GM18508 (cell line): ENCODE data around the gene SPTBN5.

ENCODE experiments used
- ATAC-seq: cut with Tn5 transposase; IDR thresholded peaks from one replicate; pipeline ENCODE4 v1.9.1; 2021; ENCODE audit warnings: moderate number of reproducible peaks; ENCODE audit not compliant: insufficient read depth, unreplicated experiment

The SPTBN5 gene

GRCh38 chr15:41905036-41905793 lies 11.4 kb upstream of the SPTBN5 start:
- ATAC-seq = no peak

DNA sequence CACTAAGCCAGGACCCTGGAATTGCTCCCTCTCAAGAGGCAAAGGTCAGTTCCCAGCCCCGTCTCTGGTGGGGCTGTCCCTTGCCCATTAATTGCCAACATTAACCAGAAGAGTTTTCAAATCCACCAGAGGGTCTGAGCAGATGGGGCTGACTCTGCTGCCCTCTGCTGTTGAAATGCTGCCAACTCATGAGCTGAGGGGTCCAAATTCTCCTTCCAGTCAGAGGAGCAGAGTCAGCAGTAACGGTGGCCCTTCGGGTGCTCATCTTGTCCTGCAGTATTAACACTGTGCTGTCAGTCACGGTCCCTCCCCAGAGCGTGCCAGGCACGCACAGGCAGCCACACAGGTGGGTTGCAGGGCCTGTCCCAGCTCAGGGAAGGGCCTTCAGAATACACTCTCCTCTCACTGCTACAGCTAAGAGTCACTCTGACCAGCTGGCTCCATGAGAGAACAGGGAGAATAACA lies 10.7 kb upstream of the SPTBN5 start:
- no peak for ATAC-seq

- ATAC-seq = no peak
These were observed 9.9 kb upstream of the SPTBN5 start for GRCh38 chr15:41903782-41904181.

DNA sequence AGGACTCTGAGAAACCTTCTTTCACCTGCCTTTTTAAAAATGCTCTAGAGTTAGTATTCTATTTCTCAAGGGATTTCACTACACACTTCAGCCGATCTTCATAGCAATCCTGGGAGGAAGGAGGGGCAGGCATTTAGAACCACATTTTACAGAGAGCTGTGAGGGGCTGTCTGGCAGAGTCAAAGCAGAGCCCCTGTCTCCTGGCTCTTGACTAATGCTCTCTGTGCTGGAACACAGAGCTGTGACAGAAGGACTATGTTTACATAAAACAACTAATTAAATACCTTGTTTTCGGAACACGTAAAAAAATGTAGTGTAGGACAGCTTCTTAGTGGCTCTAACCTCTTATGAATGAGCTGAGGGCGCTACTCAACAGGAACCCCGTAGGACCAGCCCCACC lies 7.6 kb upstream of the SPTBN5 start:
- ATAC-seq = no peak

DNA sequence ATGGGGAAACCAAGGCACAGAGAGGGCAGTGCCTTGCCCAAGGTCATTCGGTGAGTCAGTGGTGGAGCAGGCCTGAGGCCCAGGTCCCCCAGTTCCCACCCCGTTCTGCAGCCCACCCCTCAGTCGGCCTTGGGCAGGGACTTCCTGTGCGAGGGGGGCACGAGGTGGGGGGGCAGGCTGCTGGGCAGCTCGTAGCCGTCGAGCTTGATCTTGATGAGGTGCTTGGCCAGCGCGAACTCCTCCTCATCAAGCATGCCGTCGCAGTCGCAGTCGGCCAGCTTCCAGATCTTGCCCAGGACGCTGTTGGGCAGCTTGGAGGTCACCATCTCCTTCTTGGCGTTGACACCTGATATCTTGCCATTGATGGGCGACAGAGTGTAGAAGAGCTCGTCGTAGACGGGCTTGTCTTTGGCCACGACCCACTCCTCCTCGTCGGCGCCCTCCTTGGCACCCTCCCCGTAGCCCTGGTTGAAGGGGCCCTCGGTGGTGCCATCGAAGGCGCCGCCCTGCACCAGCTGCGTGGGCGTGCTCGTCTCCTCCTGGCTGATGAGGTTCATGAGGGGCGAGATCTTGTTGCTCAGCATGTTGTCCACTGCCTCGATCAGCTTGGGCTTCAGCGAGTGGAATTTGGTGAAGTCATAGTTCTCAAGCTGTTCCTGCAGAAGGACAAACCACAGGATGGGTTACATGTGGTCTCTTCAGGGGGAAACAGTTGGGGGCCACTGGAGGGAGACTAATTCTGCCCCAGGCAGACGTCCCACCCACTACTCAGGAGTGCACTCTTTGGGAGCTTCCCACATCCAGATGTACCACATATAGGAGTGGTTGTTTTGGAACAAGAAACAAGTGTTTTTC lies 6.9 kb upstream of the SPTBN5 start:
- ATAC-seq = no peak

GRCh38 chr15:41899854-41900442 lies 6.1 kb upstream of the SPTBN5 start:
- ATAC-seq = no peak

DNA sequence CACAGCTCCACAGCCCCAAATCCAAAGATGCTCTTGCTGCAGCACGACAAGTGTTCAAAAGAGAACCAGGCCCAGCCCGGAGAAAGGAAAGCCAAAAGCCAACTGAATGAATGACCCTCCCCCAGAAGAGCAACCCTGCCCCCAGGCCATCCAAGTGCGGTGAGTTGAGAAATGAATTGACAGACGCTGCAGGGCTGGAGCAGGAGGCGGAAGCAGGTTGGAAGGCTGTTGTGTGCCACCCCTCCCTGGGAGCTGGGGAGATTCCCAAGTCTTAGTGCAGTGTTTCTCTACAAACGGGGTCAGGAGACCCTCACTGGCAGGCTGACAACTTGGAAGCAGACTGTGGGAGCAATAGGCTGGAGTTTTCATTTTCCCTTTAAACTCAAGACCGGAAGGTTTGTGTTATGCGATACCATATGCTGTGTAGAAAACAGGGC lies 3.5 kb upstream of the SPTBN5 start:
- ATAC-seq = no peak

- ATAC-seq = no peak
These were observed 2.7 kb upstream of the SPTBN5 start for GRCh38 chr15:41896566-41896965.

GRCh38 chr15:41895957-41896356 lies 2.1 kb upstream of the SPTBN5 start:
- ATAC-seq = no peak

DNA sequence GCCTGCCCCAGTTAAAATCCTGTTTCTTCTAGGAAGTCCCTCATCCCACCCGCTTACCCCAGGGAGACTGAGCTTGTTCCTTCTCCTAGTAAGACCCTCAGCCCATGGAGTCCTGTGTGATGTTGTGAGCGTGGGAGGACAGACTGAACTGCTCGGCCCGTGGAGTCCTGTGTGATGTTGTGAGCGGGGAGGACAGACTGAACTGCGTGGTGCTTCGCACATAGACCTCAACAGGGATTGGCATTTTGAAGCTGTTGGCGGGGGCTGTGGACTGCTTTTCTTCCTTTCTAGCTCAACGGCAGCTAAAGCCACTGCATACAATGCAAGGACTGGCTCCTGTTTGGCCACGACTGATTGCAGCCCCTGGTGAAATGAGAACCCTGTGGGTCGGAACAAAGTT lies 1.6 kb upstream of the SPTBN5 start:
- no peak for ATAC-seq

GRCh38 chr15:41894791-41895463 lies 1.1 kb upstream of the SPTBN5 start:
- ATAC-seq = peak; percentile 68

DNA sequence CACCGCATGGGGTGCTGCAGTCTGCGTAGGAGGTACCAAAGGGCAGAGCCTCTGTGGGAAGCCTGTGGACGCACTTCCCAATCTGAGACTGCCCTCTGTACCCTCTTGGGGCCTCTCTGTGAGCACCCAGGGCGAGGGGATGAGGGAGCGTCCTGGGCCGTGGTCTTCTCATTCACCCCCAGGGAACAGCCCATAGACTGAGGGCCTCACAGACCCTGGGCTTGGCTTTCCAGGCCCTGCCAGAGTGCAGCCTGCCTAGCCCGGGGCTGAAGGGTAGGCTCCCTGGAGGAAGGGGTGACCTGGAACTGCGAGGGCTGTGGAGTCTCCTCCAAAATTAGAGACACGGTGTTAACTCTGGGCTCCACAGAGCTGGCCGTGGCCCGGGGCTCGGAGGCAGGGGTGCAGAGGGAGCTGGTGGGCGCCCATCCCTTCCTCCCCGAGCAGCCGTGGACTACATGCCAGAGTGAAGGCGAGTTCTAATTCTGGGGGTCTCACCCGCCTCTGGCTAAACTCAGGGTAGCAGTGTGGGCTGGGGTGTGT lies 468 bp upstream of the SPTBN5 start:
- no peak for ATAC-seq

GRCh38 chr15:41892621-41893421 lies 1.0 kb downstream of the SPTBN5 start:
- no peak for ATAC-seq

DNA sequence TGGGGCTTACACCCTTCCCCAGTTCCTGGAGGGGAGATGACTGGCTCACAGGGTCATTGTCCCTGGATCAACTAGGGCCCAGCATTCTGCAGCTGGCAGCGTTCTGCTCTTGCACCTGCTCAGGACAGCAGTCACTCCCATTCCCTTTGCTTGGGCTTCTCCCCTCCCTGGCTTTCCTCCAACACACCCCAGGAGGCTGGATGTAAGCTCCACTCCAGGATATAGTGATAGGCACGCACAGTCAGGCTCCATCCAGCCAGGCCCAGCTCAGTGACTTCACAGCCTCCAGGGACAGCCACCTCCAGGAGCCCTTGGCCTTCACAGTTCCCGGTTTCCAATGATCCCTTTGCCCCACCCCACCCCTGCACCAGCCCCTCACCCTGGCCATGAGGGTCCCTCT lies 1.9 kb downstream of the SPTBN5 start:
- no peak for ATAC-seq

DNA sequence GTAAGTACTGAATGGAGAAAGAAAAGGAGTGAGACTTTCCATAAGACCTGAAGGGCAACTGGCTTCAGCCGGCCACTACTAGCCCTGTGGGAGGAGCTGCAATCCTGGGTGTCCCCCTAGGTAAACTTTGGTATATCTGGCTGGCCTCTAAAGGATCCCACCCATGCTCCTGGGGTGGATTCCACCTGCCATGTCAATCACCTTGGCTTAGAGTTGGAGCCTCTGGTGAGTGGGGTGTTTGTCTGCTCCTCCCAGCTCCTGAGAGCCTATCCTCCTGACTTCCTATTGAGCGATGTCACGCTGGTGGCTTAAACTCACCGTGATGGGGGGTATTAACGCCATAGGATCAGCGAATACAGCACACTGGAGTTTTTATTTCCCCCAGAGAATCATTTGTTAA lies 2.6 kb downstream of the SPTBN5 start:
- ATAC-seq = no peak

- ATAC-seq = no peak
These were observed 3.7 kb downstream of the SPTBN5 start for GRCh38 chr15:41890050-41890690.

DNA sequence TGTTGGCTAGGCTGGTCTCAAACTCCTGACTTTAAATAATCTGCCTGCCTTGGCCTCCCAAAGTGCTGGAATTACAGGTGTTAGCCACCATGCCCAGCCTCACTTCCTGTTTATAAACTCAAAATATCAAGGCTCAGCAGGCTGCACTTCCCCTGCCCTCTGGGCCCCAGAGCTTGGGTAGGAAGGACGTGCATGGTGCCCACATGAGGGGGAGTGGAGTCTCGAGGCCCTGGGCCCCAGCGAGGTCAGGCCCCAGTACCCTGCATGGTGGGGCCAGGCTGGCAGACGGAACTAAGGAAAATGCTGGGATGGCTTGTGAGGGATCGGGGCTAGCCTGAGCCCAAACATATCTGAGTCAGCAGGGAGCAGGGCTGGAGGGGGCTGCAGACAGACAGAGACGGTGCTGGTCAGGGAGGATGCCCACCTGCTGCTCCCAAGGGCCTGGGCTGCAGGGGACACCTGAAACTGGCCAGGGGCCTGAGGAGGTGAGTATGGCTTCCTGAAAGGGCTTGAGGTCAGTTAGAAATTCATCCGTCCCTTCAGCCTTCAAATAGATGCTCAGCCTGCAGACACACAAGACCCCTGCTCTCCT lies 5.1 kb downstream of the SPTBN5 start:
- ATAC-seq = no peak

- ATAC-seq = no peak
These were observed 6.0 kb downstream of the SPTBN5 start for GRCh38 chr15:41887893-41888292.

DNA sequence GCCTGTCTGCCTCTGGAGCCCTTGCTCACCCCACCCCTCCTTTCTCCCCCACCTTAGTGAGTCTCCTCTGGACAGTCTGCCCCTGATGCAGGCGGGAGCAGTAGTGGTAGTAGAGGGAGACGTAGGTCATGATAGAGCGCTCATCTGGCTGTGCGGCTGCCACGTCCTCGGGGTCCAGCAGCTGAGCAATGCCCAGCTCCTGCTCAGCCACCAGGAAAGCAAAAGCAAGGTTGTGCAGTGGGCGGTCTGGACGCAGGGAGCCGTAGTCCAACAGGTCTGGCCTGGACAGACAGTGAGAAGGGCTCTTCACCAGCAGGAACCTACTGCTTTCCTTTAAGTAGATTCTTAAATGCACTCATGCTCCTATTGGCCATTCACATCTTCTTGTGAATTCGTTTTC lies 6.7 kb downstream of the SPTBN5 start:
- no peak for ATAC-seq
